ENCODE data around the gene BARHL1. TPM values are rescaled to one million over a fixed set of nuclear protein-coding genes. Genes with fewer than 3 reads are reported as not detected.

BARHL1 gene
- polyA plus RNA-seq, 1 donor (not counting 4 experiments of a cell fraction or from before 2014, with no cell fraction given): not detected

DNA sequence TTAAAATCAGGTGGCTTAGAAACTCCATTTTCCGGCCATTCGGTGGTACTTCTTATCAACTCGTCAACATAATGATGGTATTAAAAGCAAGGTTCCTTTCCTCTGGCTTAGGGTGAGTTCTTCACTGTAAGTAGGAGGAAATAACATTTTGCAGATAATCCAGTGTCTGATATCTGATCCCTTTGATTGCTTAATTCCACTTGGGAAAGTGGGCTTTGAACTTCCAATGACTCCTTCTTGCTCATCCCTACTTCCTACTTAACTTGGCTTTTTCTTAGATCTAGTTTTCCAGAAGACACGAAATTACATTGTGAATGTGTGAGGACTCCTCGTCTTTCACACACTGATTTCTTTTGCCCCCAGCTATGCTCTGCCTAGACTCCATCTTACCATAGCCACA is 55.8 kb downstream of the BARHL1 start:
- Histone ChIP-seq H3K36me3 (ENCODE audit: control insufficient read depth in 2 of 2, extremely low read depth in 1 of 2, insufficient read depth in 2 of 2, low read length in 2 of 2) (peaks cover 15 to 32% of the 10 kb centered on the region in 2 experiments), H3K9ac (ENCODE audit: control insufficient read depth, extremely low read depth, insufficient read depth, low read length) (no peak overlapping the region), H3K79me2 (ENCODE audit: control insufficient read depth, insufficient read depth, low read length) (no peaks in the 10 kb centered on the region), H3K27me3 (ENCODE audit: control insufficient read depth, extremely low read depth, insufficient read depth, low read length) (no peaks in the 10 kb centered on the region), H3K4me3 (ENCODE audit: control insufficient read depth in 2 of 3, extremely low read depth in 1 of 3, insufficient read depth in 2 of 3, low read depth in 1 of 3, low read length in 3 of 3) (no peak overlapping the region), H3K9me3 (ENCODE audit: control insufficient read depth, low read depth, low read length) (no peaks in the 10 kb centered on the region), H3K4me2 (ENCODE audit: control insufficient read depth, extremely low read depth, insufficient read depth, low read depth, low read length) (no peak overlapping the region), H3K4me1 (ENCODE audit: control insufficient read depth, extremely low read depth, insufficient read depth, low read length) (no peaks in the 10 kb centered on the region), H2AFZ (ENCODE audit: control insufficient read depth, low read length) (no peak overlapping the region), H3K9me1 (ENCODE audit: control insufficient read depth, extremely low read depth, insufficient read depth, low read length) (no peaks in the 10 kb centered on the region), H4K20me1 (ENCODE audit: control insufficient read depth, extremely low read depth, insufficient read depth, low read length) (no peaks in the 10 kb centered on the region), H3K27ac (ENCODE audit: control insufficient read depth, insufficient read depth, low read length) (no peak overlapping the region)
- TF ChIP-seq, protein P1, sequence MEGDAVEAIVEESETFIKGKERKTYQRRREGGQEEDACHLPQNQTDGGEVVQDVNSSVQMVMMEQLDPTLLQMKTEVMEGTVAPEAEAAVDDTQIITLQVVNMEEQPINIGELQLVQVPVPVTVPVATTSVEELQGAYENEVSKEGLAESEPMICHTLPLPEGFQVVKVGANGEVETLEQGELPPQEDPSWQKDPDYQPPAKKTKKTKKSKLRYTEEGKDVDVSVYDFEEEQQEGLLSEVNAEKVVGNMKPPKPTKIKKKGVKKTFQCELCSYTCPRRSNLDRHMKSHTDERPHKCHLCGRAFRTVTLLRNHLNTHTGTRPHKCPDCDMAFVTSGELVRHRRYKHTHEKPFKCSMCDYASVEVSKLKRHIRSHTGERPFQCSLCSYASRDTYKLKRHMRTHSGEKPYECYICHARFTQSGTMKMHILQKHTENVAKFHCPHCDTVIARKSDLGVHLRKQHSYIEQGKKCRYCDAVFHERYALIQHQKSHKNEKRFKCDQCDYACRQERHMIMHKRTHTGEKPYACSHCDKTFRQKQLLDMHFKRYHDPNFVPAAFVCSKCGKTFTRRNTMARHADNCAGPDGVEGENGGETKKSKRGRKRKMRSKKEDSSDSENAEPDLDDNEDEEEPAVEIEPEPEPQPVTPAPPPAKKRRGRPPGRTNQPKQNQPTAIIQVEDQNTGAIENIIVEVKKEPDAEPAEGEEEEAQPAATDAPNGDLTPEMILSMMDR (optimal IDR thresholded peaks at IDR 0.05 in 1 of 3, IDR thresholded peaks at IDR 0.05 in 1 of 3, conservative IDR thresholded peaks at IDR 0.05 in 1 of 3; ENCODE audit: extremely low read depth in 1 of 3, insufficient read depth in 2 of 3, low read length in 3 of 3): no peak
- TF ChIP-seq EZH2 (IDR thresholded peaks at IDR 0.05; ENCODE audit: low read length): no peak
- no peak for DNase-seq (ENCODE audit: low read depth, low spot score)
- dilution Hi-C loops (cut with MboI; ENCODE audit: extremely low pct_ligation_motif_present, low sequenced_read_pairs): no loop called here
- FAIRE-seq: no peak

DNA sequence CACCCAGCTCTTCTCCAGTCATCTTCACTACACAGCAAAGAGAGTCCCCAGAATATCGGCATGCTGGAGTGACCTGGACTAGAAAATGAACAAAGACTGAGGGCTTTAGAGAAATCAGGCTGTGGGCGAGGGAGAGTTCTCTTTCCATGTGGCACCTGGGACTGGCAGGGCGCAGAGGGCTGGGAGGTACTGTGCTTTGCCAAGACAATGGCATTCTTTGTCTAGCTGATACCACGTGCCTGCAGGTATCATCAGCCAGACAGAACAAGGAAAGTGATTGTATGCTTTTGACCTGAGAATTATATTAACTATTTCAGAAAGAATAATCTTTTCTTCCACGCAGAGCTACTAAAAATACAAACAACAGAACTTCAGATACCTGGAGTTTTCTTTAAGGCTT is 56.9 kb downstream of the BARHL1 start:
- no peak overlapping the region for H2AFZ ChIP-seq (ENCODE audit: control insufficient read depth, low read length)
- no peak overlapping the region for H3K4me3 ChIP-seq (ENCODE audit: control insufficient read depth in 2 of 3, extremely low read depth in 1 of 3, insufficient read depth in 2 of 3, low read depth in 1 of 3, low read length in 3 of 3)
- H3K4me1 ChIP-seq (ENCODE audit: control insufficient read depth, extremely low read depth, insufficient read depth, low read length): no peaks in the 10 kb centered on the region
- FAIRE-seq (no peak), DNase-seq (ENCODE audit: low read depth, low spot score) (no peak)
- no peak overlapping the region for H3K27ac ChIP-seq (ENCODE audit: control insufficient read depth, insufficient read depth, low read length)
- no peak overlapping the region for H3K4me2 ChIP-seq (ENCODE audit: control insufficient read depth, extremely low read depth, insufficient read depth, low read depth, low read length)
- no peak overlapping the region for H3K9ac ChIP-seq (ENCODE audit: control insufficient read depth, extremely low read depth, insufficient read depth, low read length)
- H3K36me3 ChIP-seq (ENCODE audit: control insufficient read depth in 2 of 2, extremely low read depth in 1 of 2, insufficient read depth in 2 of 2, low read length in 2 of 2): peaks cover 17 to 37% of the 10 kb centered on the region in 2 experiments
- H3K27me3 ChIP-seq (ENCODE audit: control insufficient read depth, extremely low read depth, insufficient read depth, low read length): no peaks in the 10 kb centered on the region
- no peaks in the 10 kb centered on the region for H4K20me1 ChIP-seq (ENCODE audit: control insufficient read depth, extremely low read depth, insufficient read depth, low read length)
- no peaks in the 10 kb centered on the region for H3K79me2 ChIP-seq (ENCODE audit: control insufficient read depth, insufficient read depth, low read length)
- dilution Hi-C loops (cut with MboI; ENCODE audit: extremely low pct_ligation_motif_present, low sequenced_read_pairs): no loop called here
- H3K9me3 ChIP-seq (ENCODE audit: control insufficient read depth, low read depth, low read length): no peaks in the 10 kb centered on the region
- H3K9me1 ChIP-seq (ENCODE audit: control insufficient read depth, extremely low read depth, insufficient read depth, low read length): no peaks in the 10 kb centered on the region
- TF ChIP-seq, protein P1 (optimal IDR thresholded peaks at IDR 0.05 in 1 of 3, IDR thresholded peaks at IDR 0.05 in 1 of 3, conservative IDR thresholded peaks at IDR 0.05 in 1 of 3; ENCODE audit: extremely low read depth in 1 of 3, insufficient read depth in 2 of 3, low read length in 3 of 3): no peak
- TF ChIP-seq EZH2 (IDR thresholded peaks at IDR 0.05; ENCODE audit: low read length): no peak

Other genes with a start within 250 kb of the BARHL1 start
- gene SETX, start 227.6 kb upstream of the BARHL1 start, polyA plus RNA-seq: 16.6 to 23.8 TPM (median 19.7 TPM) in 3 replicates
- 5.3 to 7.5 TPM (median 7.2 TPM) in 3 replicates for gene TTF1, start 175.8 kb upstream of the BARHL1 start, polyA plus RNA-seq
- not detected in 3 replicates for gene CFAP77, start 172.4 kb upstream of the BARHL1 start, polyA plus RNA-seq
- 18.8 to 25.2 TPM (median 21.0 TPM) in 3 replicates for gene DDX31, start 87.4 kb downstream of the BARHL1 start, polyA plus RNA-seq
- 5.2 to 7.7 TPM (median 6.6 TPM) in 3 replicates for gene GTF3C4, start 87.9 kb downstream of the BARHL1 start, polyA plus RNA-seq